Measurements from ENCODE around the gene CRB2. TPM values are rescaled to one million over a fixed set of nuclear protein-coding genes. Genes with fewer than 3 reads are reported as not detected.

CRB2 gene
- total and polyA plus RNA-seq, 2 of the 13 experiments (the other 11 are each of a cell fraction or from before 2014, with no cell fraction given), result 0.01 to 0.29 TPM

DNA sequence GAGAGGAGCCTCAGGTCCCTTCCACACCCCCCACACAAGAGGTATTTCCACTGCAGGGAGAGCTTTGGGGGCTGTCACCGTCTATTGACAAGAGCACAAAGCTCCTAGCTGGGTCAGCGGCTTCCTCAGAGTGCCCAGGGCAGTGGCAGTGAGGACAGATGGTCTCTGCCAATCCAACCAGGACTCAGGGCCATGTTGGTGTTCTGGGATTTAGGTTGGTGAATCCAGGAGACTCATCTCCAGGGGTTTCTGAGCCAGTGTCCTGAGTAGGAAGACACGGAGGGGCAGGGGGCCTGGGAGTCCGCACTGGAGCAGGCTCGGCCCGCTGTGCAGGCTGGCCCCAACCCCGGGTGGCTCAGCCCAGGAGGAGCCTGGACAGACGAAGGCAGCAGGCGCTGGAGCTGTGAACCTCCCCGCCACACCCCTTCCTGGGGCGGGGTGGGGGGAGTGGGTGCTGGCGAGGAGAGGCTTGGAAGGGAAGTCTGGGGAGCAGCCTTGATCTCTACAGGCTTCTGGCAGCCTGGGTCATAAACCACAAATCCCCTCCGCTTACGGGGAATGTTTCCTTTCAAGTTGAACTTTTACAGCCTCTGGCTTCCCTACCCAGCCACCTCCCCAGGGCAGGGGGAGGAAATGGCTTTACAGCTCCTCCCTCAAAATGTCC is 19.6 kb downstream of the CRB2 start (continued):
- TF ChIP-seq, protein P1, sequence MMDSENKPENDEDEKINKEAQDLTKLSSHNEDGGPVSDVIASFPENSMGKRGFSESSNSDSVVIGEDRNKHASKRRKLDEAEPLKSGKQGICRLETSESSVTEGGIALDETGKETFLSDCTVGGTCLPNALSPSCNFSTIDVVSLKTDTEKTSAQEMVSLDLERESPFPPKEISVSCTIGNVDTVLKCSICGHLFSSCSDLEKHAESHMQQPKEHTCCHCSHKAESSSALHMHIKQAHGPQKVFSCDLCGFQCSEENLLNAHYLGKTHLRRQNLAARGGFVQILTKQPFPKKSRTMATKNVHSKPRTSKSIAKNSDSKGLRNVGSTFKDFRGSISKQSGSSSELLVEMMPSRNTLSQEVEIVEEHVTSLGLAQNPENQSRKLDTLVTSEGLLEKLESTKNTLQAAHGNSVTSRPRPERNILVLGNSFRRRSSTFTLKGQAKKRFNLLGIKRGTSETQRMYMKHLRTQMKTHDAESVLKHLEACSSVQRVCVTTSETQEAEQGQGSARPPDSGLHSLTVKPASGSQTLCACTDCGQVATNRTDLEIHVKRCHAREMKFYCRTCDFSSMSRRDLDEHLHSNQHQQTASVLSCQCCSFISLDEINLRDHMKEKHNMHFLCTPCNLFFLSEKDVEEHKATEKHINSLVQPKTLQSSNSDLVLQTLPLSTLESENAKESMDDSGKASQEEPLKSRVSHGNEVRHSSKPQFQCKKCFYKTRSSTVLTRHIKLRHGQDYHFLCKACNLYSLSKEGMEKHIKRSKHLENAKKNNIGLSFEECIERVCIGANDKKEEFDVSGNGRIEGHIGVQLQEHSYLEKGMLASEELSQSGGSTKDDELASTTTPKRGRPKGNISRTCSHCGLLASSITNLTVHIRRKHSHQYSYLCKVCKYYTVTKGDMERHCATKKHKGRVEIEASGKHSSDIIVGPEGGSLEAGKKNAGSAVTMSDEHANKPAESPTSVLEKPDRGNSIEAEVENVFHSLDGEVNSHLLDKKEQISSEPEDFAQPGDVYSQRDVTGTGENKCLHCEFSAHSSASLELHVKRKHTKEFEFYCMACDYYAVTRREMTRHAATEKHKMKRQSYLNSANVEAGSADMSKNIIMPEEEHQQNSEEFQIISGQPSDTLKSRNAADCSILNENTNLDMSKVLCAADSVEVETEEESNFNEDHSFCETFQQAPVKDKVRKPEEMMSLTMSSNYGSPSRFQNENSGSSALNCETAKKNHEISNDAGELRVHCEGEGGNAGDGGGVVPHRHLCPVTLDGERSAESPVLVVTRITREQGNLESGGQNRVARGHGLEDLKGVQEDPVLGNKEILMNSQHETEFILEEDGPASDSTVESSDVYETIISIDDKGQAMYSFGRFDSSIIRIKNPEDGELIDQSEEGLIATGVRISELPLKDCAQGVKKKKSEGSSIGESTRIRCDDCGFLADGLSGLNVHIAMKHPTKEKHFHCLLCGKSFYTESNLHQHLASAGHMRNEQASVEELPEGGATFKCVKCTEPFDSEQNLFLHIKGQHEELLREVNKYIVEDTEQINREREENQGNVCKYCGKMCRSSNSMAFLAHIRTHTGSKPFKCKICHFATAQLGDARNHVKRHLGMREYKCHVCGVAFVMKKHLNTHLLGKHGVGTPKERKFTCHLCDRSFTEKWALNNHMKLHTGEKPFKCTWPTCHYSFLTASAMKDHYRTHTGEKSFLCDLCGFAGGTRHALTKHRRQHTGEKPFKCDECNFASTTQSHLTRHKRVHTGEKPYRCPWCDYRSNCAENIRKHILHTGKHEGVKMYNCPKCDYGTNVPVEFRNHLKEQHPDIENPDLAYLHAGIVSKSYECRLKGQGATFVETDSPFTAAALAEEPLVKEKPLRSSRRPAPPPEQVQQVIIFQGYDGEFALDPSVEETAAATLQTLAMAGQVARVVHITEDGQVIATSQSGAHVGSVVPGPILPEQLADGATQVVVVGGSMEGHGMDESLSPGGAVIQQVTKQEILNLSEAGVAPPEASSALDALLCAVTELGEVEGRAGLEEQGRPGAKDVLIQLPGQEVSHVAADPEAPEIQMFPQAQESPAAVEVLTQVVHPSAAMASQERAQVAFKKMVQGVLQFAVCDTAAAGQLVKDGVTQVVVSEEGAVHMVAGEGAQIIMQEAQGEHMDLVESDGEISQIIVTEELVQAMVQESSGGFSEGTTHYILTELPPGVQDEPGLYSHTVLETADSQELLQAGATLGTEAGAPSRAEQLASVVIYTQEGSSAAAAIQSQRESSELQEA (CRISPR knock-in tag; IDR thresholded peaks at IDR 0.05; ENCODE audit: not compliant biosample characterization), result no peak
- TF ChIP-seq MIER3 (CRISPR knock-in tag; IDR thresholded peaks at IDR 0.05; ENCODE audit: borderline replicate concordance) (no peak), ZNF773 (CRISPR knock-in tag; IDR thresholded peaks at IDR 0.05; ENCODE audit: borderline replicate concordance) (no peak), ZNF431 (CRISPR knock-in tag; IDR thresholded peaks at IDR 0.05; ENCODE audit: borderline replicate concordance, low read depth) (no peak), ZFP90 (CRISPR knock-in tag; IDR thresholded peaks at IDR 0.05; ENCODE audit: borderline replicate concordance) (0 out of 2 replicates have a peak, but pooled peaks have one; percentile 50), GATAD2A (CRISPR knock-in tag; IDR thresholded peaks at IDR 0.05) (no peak), ZNF207 (IDR thresholded peaks at IDR 0.05; ENCODE audit: borderline replicate concordance) (no peak), FOXC1 (CRISPR knock-in tag; IDR thresholded peaks at IDR 0.05; ENCODE audit: borderline replicate concordance) (no peak), XRCC5 (optimal IDR thresholded peaks at IDR 0.05; ENCODE audit: low read length) (no peak)
- TF ChIP-seq, protein P2, sequence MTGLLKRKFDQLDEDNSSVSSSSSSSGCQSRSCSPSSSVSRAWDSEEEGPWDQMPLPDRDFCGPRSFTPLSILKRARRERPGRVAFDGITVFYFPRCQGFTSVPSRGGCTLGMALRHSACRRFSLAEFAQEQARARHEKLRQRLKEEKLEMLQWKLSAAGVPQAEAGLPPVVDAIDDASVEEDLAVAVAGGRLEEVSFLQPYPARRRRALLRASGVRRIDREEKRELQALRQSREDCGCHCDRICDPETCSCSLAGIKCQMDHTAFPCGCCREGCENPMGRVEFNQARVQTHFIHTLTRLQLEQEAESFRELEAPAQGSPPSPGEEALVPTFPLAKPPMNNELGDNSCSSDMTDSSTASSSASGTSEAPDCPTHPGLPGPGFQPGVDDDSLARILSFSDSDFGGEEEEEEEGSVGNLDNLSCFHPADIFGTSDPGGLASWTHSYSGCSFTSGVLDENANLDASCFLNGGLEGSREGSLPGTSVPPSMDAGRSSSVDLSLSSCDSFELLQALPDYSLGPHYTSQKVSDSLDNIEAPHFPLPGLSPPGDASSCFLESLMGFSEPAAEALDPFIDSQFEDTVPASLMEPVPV (CRISPR knock-in tag; IDR thresholded peaks at IDR 0.05), result no peak
- TF ChIP-seq, protein P3, sequence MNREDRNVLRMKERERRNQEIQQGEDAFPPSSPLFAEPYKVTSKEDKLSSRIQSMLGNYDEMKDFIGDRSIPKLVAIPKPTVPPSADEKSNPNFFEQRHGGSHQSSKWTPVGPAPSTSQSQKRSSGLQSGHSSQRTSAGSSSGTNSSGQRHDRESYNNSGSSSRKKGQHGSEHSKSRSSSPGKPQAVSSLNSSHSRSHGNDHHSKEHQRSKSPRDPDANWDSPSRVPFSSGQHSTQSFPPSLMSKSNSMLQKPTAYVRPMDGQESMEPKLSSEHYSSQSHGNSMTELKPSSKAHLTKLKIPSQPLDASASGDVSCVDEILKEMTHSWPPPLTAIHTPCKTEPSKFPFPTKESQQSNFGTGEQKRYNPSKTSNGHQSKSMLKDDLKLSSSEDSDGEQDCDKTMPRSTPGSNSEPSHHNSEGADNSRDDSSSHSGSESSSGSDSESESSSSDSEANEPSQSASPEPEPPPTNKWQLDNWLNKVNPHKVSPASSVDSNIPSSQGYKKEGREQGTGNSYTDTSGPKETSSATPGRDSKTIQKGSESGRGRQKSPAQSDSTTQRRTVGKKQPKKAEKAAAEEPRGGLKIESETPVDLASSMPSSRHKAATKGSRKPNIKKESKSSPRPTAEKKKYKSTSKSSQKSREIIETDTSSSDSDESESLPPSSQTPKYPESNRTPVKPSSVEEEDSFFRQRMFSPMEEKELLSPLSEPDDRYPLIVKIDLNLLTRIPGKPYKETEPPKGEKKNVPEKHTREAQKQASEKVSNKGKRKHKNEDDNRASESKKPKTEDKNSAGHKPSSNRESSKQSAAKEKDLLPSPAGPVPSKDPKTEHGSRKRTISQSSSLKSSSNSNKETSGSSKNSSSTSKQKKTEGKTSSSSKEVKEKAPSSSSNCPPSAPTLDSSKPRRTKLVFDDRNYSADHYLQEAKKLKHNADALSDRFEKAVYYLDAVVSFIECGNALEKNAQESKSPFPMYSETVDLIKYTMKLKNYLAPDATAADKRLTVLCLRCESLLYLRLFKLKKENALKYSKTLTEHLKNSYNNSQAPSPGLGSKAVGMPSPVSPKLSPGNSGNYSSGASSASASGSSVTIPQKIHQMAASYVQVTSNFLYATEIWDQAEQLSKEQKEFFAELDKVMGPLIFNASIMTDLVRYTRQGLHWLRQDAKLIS (CRISPR knock-in tag; IDR thresholded peaks at IDR 0.05), result no peak
- TF ChIP-seq, protein P4, sequence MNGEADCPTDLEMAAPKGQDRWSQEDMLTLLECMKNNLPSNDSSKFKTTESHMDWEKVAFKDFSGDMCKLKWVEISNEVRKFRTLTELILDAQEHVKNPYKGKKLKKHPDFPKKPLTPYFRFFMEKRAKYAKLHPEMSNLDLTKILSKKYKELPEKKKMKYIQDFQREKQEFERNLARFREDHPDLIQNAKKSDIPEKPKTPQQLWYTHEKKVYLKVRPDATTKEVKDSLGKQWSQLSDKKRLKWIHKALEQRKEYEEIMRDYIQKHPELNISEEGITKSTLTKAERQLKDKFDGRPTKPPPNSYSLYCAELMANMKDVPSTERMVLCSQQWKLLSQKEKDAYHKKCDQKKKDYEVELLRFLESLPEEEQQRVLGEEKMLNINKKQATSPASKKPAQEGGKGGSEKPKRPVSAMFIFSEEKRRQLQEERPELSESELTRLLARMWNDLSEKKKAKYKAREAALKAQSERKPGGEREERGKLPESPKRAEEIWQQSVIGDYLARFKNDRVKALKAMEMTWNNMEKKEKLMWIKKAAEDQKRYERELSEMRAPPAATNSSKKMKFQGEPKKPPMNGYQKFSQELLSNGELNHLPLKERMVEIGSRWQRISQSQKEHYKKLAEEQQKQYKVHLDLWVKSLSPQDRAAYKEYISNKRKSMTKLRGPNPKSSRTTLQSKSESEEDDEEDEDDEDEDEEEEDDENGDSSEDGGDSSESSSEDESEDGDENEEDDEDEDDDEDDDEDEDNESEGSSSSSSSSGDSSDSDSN (CRISPR knock-in tag; IDR thresholded peaks at IDR 0.05), result no peak
